ENCODE measurements around the gene RPS6KA4.

GRCh38 chr11:64314146-64314804 lies 44.7 kb upstream of the RPS6KA4 start:
- no peak for TF ChIP-seq CTCF (IDR thresholded peaks at IDR 0.05)
- TF ChIP-seq POLR2AphosphoS5 (IDR thresholded peaks at IDR 0.05) = no peak

All from esophagus muscularis mucosa (tissue), 3 donors.